Measurements from ENCODE around the gene CENPH. TPM values are rescaled to one million over a fixed set of nuclear protein-coding genes. Genes with fewer than 3 reads are reported as not detected.

The CENPH gene
- total and polyA plus RNA-seq, 2 donors (not counting 3 experiments of a cell fraction or from before 2014, with no cell fraction given): 6.5 to 16.4 TPM

DNA sequence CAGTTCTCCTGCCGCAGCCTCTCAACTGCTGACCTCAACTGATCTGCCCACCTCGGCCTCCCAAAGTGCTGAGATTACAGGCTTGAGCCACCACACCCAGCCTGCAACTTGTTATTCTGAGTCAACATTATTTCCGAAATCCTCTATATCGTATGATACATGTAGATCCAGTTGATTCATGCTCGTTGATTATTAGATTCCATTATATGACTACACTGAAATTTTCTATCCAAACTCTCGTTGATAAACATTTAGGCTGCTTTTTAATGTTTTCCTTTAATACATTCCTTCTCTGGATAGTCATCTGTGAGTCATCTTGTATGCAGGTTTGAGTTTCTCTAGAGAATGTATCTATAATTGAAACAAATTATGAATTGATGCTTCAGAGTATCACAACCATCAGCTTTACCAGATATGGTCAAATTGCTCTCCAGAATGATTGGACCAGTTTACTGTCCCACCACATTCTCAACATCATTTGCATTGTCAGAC lies 49.4 kb downstream of the CENPH start:
- H3K4me2 ChIP-seq (ENCODE audit: insufficient read depth, low read length): peak overlapping the region; percentile 56
- BruUV-seq (replicated peaks): no TSS peak
- peak overlapping the region; percentile 54 for H3K27ac ChIP-seq (ENCODE audit: insufficient read depth, low read depth, low read length)
- peaks cover 33% of the 10 kb centered on the region for H3K4me1 ChIP-seq (ENCODE audit: control insufficient read depth, extremely low read depth, insufficient read depth, low read length)
- no peak overlapping the region for H2AFZ ChIP-seq (ENCODE audit: low read depth, low read length)
- H4K20me1 ChIP-seq (replicated peaks; ENCODE audit: control insufficient read depth, extremely low read depth, insufficient read depth, low read length): no peaks in the 10 kb centered on the region
- H3K9me1 ChIP-seq (replicated peaks; ENCODE audit: control insufficient read depth, extremely low read depth, insufficient read depth, low read length): no peaks in the 10 kb centered on the region
- no peaks in the 10 kb centered on the region for H3K9me3 ChIP-seq (replicated peaks; ENCODE audit: control insufficient read depth, insufficient read depth, low read length)
- TF ChIP-seq FOS (IDR thresholded peaks at IDR 0.05; ENCODE audit: borderline replicate concordance, insufficient read depth, low read length): peak; percentile 94
- peak; percentile 33 for TF ChIP-seq GATA2 (IDR thresholded peaks at IDR 0.05; ENCODE audit: insufficient read depth, insufficient read length, low read depth, low read length)
- TF ChIP-seq POLR2AphosphoS5 (IDR thresholded peaks at IDR 0.05; ENCODE audit: insufficient read depth, low read depth, low read length): peak; percentile 19
- no peak for TF ChIP-seq POLR2A (IDR thresholded peaks at IDR 0.05; ENCODE audit: low read depth, low read length)
- TF ChIP-seq, protein P1, sequence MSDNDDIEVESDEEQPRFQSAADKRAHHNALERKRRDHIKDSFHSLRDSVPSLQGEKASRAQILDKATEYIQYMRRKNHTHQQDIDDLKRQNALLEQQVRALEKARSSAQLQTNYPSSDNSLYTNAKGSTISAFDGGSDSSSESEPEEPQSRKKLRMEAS (IDR thresholded peaks at IDR 0.05; ENCODE audit: insufficient read depth, insufficient read length): no peak
- peak; percentile 90 for TF ChIP-seq JUN (IDR thresholded peaks at IDR 0.05; ENCODE audit: borderline replicate concordance, insufficient read depth, insufficient read length, low read depth)
- no peak for TF ChIP-seq MYC (IDR thresholded peaks at IDR 0.05; ENCODE audit: low read depth, low read length)
- peaks cover 71% of the 10 kb centered on the region for H3K79me2 ChIP-seq (ENCODE audit: control insufficient read depth, insufficient read depth, low read length)
- no peaks in the 10 kb centered on the region for H3K27me3 ChIP-seq (ENCODE audit: control insufficient read depth in 2 of 2, insufficient read depth in 2 of 2, low read length in 2 of 2)
- FAIRE-seq: peak; percentile 79
- H3K9ac ChIP-seq (replicated peaks; ENCODE audit: extremely low read depth, insufficient read depth, low read length): no peak overlapping the region
- no peak overlapping the region for H3K4me3 ChIP-seq (replicated peaks in 1 of 3; ENCODE audit: insufficient read depth in 1 of 3, low read depth in 1 of 3, low read length in 3 of 3)
- POLR2A ChIA-PET: no interaction called here
- H3K36me3 ChIP-seq (ENCODE audit: control insufficient read depth in 2 of 2, extremely low read depth in 1 of 2, insufficient read depth in 2 of 2, low read length in 2 of 2): peaks cover 0 to 3% of the 10 kb centered on the region in 2 experiments
- CTCF ChIA-PET: interaction anchor here (1.0 kb wide), 1 partner anchor 26 kb away, joined by 3 read pairs; no protein-coding TSS in a partner anchor
- intact Hi-C loops (cut with micrococcal nuclease) (loop anchor here (2.0 kb wide), 1 partner anchor 56 kb away; no protein-coding TSS in a partner anchor), dilution Hi-C loops (cut with MboI; ENCODE audit: extremely low pct_ligation_motif_present, low sequenced_read_pairs) (no loop called here)
- peak; percentile 79 for DNase-seq (ENCODE audit: low read depth, low spot score)

Measured in endothelial cell of umbilical vein (primary cell).